GM04503 (cell line): ENCODE measurements around the gene DUSP5.
A peak's percentile ranks its signal among the peaks of the same experiment; 100 is the strongest.
"Not testable (repeated sequence)": the region's sequence is repeated elsewhere in the genome, so short reads cannot be mapped to it uniquely, and the experiment has no call there.

ENCODE experiments used
- DNase-seq: peaks from one replicate; pipeline ENCODE4 v3.0.0-alpha.2; 2012; ENCODE audit warnings: low read depth

The DUSP5 gene

GRCh38 chr10:110497438-110498086 is at the start of gene DUSP5:
DUSP5 (plus strand) TSS chr10:110497907; CDS start chr10:110498122, 215 bp downstream.
- DNase-seq: peak; percentile 65

- DNase-seq: no peak
Observed at GRCh38 chr10:110448682-110449418, 48.9 kb upstream of the DUSP5 start.

- no peak for DNase-seq
Observed at GRCh38 chr10:110455446-110455845, 42.3 kb upstream of the DUSP5 start.

GRCh38 chr10:110456046-110456445 is 41.7 kb upstream of the DUSP5 start:
- DNase-seq: no peak

- no peak for DNase-seq
Observed at GRCh38 chr10:110456523-110457091, 41.1 kb upstream of the DUSP5 start.

- DNase-seq: no peak
Observed at GRCh38 chr10:110457851-110458250, 39.9 kb upstream of the DUSP5 start.

- no peak for DNase-seq
Observed at GRCh38 chr10:110458266-110458920, 39.3 kb upstream of the DUSP5 start.

GRCh38 chr10:110459600-110459999 is 38.1 kb upstream of the DUSP5 start:
- no peak for DNase-seq

- DNase-seq: no peak
Observed at GRCh38 chr10:110460111-110460809, 37.4 kb upstream of the DUSP5 start.

- DNase-seq: no peak
Observed at GRCh38 chr10:110461088-110461487, 36.6 kb upstream of the DUSP5 start.

GRCh38 chr10:110461530-110461929 is 36.2 kb upstream of the DUSP5 start:
- no peak for DNase-seq

GRCh38 chr10:110462166-110463095 is 35.3 kb upstream of the DUSP5 start:
- DNase-seq: no peak

- DNase-seq: not testable (repeated sequence)
Observed at GRCh38 chr10:110468258-110468657, 29.4 kb upstream of the DUSP5 start.

- DNase-seq: not testable (repeated sequence)
Observed at GRCh38 chr10:110470541-110470940, 27.2 kb upstream of the DUSP5 start.

GRCh38 chr10:110471566-110472139 is 26.1 kb upstream of the DUSP5 start:
- DNase-seq: no peak

- DNase-seq: no peak
Observed at GRCh38 chr10:110474017-110474416, 23.7 kb upstream of the DUSP5 start.

GRCh38 chr10:110474826-110475225 is 22.9 kb upstream of the DUSP5 start:
- no peak for DNase-seq

GRCh38 chr10:110475722-110476515 is 21.8 kb upstream of the DUSP5 start:
- DNase-seq: no peak

- no peak for DNase-seq
Observed at GRCh38 chr10:110479710-110480109, 18.0 kb upstream of the DUSP5 start.

GRCh38 chr10:110480387-110480786 is 17.3 kb upstream of the DUSP5 start:
- no peak for DNase-seq
